LNCaP clone FGC (cell line): Measurements from ENCODE around the gene FREY1.

ENCODE experiments used
- DNase-seq: peaks from one replicate; pipeline ENCODE4 v3.0.0-alpha.2; 2011; ENCODE audit warnings: low read depth
- H3K4me3 ChIP-seq: 2 replicates; pipeline ENCODE4 v1.5.1; 2011; ENCODE audit warnings: mild to moderate bottlenecking, low read depth, low read length, control low read depth
- TF ChIP-seq, protein P1 (sequence below): IDR thresholded peaks from 2 replicates; pipeline ENCODE4 v1.5.1; 2012; ENCODE audit warnings: mild to moderate bottlenecking; ENCODE audit not compliant: control insufficient read depth, insufficient read depth; ENCODE audit errors: extremely low read depth

FREY1 gene

GRCh38 chr11:45906965-45907611 is at the start of gene FREY1:
FREY1 (minus strand) TSS chr11:45907271; CDS start chr11:45907245, 26 bp downstream.
- no peak within 1 kb of the TSS for H3K4me3 ChIP-seq
- no peak for DNase-seq
- TF ChIP-seq, protein P1, sequence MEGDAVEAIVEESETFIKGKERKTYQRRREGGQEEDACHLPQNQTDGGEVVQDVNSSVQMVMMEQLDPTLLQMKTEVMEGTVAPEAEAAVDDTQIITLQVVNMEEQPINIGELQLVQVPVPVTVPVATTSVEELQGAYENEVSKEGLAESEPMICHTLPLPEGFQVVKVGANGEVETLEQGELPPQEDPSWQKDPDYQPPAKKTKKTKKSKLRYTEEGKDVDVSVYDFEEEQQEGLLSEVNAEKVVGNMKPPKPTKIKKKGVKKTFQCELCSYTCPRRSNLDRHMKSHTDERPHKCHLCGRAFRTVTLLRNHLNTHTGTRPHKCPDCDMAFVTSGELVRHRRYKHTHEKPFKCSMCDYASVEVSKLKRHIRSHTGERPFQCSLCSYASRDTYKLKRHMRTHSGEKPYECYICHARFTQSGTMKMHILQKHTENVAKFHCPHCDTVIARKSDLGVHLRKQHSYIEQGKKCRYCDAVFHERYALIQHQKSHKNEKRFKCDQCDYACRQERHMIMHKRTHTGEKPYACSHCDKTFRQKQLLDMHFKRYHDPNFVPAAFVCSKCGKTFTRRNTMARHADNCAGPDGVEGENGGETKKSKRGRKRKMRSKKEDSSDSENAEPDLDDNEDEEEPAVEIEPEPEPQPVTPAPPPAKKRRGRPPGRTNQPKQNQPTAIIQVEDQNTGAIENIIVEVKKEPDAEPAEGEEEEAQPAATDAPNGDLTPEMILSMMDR, result no peak

- TF ChIP-seq, protein P1, result no peak
- no peak for DNase-seq
- no peak overlapping the region for H3K4me3 ChIP-seq
Observed at GRCh38 chr11:45949992-45950407, 42.9 kb upstream of the FREY1 start.

- TF ChIP-seq, protein P1, result no peak
- no peak for DNase-seq
- H3K4me3 ChIP-seq, result no peak overlapping the region
Observed at GRCh38 chr11:45948356-45948755, 41.3 kb upstream of the FREY1 start.

DNA sequence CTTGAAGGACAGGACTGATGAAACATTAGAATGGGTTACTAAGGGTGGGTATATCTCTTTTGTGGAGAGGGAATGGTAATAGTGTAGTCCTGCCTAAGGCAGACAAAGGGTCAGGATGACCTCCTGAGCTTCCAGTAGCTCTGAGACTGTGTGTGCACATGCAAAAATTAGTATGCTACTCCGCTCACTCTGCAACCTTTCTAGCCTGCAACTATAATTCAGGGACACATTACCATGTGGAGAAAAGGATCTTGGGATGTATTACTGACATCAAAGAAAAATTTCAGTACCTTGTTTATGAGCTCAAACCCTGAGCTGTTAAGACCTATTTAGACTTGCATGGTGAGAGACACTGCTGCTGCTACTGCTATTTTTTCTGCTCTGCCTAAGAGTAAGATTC is 40.8 kb upstream of the FREY1 start:
- TF ChIP-seq, protein P1, result no peak
- no peak for DNase-seq
- H3K4me3 ChIP-seq, result no peak overlapping the region

DNA sequence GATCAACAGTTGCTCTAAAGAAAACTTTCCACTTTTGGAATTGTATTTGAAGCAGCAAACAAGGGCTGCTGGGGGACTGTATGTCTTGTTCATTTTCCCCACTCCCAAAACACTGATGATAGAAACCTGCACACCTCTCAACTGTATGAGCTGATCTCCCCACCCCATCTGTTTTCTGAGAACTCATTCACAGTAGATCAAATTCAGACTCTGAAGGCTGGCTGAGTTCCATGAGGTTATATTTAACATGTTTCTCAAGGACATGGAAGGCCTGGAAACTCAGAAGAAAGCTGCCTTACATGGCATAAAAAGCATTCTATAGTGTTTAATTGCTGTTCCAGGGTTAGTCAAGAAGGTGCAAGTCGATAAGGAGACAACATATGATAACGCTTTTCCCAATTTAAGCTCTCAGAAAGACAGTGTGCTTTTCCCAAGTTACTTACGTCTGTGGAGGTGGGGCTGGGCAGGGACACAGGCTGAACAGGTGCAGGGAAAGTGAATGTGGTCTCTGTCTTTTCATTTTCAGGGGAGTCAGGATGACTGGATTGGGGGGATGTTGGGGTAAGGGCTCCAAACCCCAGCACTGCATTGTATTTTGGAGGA is 38.4 kb upstream of the FREY1 start:
- no peak for DNase-seq
- TF ChIP-seq, protein P1, result no peak
- no peak overlapping the region for H3K4me3 ChIP-seq

DNA sequence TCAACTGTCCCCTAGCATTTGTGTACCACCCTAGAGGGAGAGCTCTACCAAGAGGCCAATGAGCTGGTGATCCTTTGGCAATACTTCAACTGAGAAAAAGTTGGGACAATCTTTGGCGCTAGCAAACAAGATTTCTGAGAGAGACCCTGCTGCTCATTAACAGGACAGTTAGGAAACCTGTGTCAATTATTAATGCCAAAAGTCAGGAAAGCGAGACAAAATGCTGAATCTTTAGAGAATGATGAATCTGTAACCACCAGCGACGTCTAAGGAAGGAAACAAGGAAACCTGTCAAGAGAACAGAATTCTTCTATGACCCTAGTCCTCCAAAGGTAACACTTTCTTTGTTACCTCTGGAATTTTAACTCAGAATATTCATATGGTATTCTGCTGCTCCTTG is 35.3 kb upstream of the FREY1 start:
- H3K4me3 ChIP-seq, result no peak overlapping the region
- TF ChIP-seq, protein P1, result no peak

GRCh38 chr11:45941285-45941684 is 34.2 kb upstream of the FREY1 start:
- TF ChIP-seq, protein P1, result no peak
- no peak for DNase-seq
- H3K4me3 ChIP-seq, result no peak overlapping the region

More for the DNA sequence above, 35.3 kb upstream of the FREY1 start:
- DNase-seq, result no peak
